GM21381 (cell line): ENCODE data around the gene PYGB.
"Not testable (repeated sequence)": the region's sequence is repeated elsewhere in the genome, so short reads cannot be mapped to it uniquely, and the experiment has no call there.

Experiments used
- ATAC-seq: cut with Tn5 transposase; IDR thresholded peaks from one replicate; pipeline ENCODE4 v1.9.1; 2021; ENCODE audit warnings: mild to moderate bottlenecking, moderate library complexity; ENCODE audit not compliant: unreplicated experiment

PYGB gene

DNA sequence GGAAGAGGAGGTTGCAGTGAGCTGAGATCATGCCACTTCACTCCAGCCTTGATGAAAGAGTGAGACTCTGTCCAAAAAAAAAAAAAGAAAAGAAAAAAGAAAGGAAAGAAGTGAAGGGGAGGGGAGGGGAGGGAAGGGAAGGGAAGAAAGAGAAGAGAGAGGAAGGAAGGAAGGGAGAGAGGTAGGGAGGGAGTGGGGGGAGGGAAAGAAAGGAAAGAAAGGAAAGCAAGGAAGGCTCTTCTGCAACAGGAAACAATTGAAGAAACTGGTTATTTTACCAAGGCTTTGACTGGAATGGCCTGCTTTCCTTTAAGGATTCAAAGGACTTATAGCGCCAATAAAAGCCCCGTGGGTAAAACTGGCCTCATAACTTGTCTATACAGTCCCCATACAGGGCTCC is 78.1 kb downstream of the PYGB start:
- ATAC-seq: no peak

DNA sequence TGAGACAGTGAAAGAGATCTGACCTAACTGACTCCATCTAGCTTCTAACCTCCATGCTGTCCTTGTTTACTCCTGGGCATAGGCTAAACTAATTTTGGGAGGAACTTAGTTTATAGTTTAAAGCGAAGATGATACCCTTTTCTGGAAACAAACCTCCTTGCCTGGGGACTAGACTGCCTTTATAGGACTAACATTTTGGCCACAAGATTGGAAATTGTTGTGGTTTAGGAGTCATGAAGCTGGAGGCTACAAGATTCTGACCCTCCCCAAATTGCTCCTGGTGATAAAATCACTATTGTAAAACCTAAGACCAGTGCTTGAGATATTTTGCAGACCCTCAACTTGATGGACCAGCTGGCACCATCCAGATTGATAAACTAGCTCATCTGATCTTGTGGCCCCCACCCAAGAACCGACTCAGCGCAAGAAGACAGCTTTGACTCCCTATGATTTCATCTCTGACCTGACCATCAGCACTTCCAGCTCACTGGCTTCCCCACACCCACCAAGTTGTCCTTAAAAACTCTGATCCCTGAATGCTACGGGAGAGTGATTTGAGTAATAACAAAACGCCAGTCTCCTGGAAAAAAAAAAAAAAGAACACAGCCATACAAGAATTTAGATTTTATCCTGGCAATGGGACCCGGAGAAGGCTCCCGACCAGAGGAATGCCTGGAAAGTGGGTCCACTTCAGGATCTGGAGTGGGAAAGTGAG is 79.8 kb downstream of the PYGB start:
- no peak for ATAC-seq

DNA sequence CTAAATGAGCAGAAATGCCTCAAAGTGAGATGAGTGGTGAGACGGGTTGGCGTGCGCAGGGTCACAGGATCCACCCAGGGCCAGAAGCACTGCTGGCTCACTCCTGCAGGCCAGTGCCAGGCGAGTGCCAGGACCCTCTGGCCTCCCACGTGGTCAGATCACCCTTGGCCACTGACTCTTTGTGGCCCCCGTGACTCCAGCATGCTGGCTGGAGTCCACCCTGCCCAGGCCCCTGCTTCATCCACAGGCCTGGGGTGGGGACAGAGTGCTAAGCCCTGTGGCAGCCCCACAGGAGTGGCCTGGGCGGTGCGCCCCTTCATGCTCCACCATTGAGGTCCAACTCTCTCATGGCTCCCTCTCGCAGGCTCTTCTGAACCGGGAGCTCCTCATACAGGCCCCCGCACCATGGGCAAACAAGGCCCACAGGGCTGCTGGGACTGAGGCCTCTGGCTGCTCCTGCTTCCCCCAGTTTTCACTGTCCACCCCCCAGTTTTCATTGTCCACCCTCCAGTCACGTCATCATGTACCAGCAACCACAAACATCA is 81.1 kb downstream of the PYGB start:
- no peak for ATAC-seq

DNA sequence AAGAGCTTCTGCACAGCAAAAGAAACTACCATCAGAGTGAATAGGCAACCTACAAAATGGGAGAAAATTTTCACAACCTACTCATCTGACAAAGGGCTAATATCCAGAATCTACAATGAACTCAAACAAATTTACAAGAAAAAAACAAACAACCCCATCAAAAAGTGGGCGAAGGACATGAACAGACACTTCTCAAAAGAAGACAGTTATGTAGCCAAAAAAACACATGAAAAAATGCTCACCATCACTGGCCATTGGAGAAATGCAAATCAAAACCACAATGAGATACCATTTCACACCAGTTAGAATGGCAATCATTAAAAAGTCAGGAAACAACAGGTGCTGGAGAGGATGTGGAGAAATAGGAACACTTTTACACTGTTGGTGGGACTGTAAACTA is 87.1 kb downstream of the PYGB start:
- ATAC-seq: not testable (repeated sequence)

DNA sequence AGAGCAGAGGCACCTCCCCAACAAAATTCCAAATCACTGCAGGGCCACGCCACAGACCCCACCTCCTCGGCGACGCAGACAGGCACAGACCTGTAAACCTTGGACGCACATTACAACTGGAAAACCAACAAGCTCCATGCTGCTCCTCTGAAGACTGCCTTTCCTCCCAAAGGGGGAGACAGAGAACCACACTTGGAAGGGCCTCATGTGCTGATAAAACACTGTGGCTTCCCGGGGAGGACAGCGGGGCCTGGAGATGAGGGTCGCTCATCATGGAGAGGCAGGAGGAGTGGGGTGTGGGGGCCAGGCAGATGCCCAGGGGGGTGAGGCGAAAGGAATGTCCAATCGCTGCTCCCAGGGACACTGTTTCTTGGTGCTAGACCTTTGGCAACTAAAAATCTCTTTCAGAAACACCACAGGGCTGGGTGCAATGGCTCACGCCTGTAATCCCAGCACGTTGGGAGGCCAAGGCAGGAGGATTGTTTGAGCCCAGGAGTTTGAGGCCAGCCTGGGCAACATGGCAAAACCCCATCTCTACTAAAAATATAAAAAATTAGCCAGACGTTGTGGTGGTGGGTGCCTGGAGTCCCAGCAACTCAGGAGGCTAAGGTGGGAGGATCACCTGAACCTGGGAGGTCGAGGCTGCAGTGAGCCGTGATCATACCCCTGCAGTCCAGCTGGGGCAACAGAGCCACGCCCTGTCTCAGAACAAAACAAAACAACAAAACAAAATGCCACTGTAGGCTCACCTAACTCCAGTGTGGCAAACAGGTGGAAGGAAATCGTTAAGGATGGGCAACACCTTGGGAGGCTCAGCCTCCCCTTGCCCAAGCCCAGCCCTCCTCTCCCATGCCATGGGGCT is 88.9 kb downstream of the PYGB start:
- no peak for ATAC-seq

DNA sequence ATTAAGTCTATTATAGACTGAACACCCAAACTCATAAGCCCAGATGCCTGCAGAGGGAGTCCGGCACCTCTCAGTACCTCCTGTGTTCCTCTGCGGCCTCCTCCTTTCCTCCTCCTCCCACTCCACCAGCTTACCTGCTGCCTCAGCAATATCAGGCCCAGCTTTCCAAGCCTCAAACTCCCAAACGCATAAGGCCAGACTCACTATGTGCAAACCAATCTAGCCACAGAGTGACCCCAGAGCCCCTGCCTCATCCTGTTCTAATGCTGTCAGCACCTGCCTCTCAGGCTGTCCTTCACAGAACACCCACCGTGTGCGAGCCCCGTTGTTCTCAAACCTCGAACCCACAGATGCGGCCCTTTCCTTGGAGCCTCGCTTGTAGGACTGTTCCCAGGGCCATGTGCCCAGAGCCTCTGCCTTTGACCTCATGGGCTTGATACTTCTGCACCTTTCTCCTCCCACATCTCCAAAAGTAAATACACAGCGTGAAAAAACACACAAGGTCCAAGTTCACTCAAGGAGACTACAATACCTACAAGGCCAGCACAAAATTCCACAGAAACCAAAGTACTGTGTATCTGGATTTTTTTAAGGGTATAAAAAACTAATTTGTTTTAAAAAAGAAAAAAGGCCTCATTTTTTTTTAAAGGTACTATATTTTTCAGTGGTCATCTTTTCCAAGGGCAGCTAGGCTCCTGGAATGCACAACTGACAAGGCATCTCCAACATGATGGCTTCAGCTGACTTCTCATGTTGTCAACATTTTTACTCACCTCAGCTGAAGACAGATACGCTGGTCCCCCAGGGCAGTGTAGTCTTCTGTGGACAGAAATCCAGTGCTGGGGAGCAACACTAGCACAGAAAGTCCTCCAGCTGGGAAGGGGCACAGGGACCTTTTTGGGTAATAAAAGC is 90.5 kb downstream of the PYGB start:
- no peak for ATAC-seq

DNA sequence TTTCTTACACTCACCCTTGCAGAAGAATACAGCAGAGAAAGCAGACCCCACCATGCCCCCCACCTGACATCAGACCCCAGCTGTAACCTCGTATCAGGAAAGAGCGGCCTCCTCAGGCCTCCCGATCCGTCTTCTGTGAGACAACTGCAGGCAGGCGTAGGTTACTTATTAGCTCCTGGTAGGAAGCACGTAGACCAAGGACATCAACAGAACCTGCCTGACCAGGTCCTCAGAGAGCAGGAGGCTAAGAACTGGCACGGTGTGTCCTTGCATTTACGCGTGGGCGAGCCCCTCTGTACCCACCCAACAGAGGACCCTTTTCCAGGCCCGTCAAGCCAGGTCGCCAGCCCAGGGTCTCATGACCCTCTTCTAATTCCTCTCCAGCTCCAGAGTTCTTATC is 91.7 kb downstream of the PYGB start:
- ATAC-seq: no peak

DNA sequence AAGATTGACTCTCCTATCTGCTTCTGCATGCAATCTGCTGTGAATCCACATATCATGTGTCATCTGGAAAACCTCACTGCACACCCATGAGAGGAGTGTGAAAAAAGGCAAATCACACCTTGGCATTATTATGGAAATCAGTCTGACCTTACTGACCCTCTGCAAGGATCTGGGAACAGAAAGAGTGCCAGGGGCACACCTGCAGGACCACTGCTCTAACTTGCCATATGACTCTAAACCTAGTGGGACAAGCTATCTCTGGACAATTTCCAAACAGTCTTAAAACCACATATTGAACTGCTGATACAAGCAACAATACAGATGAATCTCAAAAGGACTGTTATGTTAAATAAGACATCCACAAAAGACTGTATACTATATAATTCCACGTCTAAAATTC is 92.5 kb downstream of the PYGB start:
- ATAC-seq: no peak

DNA sequence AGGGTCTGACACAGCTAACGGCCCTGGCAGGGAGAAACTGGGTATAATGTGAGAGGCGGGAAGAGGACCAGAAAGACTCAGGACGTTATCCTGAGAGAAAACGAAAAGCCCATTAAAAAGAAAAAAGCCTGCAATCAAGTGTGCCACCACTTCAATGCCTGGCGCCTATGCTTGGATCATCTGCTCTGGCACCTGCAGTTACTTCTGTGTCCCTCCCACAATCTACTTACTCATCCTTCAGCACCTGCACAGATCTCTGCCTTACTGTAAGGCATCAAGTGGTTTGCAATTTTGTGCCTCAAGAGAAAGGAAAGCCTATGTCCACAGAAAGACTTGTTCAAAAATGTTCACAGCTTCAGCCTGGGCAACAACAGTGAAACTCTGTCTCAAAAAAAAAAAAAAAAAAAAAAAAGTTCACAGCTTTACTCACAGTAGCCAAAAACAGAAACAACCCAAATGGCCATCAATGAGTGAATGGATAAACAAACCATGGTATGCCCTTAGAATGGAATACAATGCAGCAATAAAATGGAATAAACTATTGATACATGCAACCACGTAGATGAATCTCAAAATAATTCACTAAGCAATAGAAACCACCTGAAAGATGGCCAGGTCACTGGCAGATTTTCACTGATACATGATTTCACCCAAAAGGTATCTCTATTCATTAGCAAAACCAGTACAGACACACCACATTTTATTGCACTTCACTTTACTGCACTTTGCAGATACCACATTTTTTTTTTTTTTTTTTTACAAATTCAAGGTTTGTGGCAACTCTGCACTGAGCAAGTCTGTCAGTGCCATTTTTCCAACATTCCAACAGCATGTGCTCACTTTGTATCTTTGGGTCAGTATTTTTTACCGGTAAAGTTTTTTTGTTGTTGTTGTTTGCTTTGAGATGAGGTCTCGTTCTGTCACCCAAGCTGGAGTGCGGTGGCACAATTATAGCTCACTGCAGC is 94.1 kb downstream of the PYGB start:
- ATAC-seq: no peak

DNA sequence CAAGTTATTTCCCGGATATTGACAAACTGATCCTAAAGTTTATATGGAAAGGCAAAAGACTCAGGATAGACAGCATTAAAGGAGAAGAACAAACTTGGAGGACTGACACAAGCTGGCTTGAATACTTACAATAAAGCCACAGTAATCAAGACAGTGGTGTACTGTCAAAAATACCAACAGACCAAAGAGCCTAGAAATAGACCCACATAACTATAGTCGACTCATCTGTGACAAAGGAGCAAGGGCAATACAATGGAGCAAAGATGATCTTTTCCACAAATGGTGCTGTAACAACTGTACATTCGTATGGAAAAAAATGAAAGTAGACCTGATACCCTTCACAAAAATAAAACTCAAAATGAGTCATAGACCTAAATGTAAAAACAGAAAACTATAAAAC is 96.7 kb downstream of the PYGB start:
- no peak for ATAC-seq

DNA sequence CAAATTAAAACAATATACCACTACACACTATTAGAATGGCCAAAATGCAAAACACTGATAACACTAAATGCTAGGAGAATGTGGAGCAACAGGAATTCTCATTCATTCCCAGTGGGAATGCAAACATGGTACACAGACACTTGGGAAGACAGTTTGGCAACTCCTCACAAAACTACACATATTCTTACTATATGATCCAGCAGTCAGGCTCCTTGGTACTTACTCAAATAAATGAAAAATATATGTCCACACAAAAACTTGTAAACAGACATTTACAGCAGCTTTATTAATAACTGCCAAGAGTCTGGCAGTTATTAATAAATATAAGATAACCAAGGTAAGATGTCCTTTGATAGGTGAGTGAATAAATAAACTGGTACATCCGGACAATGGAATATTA is 97.8 kb downstream of the PYGB start:
- ATAC-seq: no peak

DNA sequence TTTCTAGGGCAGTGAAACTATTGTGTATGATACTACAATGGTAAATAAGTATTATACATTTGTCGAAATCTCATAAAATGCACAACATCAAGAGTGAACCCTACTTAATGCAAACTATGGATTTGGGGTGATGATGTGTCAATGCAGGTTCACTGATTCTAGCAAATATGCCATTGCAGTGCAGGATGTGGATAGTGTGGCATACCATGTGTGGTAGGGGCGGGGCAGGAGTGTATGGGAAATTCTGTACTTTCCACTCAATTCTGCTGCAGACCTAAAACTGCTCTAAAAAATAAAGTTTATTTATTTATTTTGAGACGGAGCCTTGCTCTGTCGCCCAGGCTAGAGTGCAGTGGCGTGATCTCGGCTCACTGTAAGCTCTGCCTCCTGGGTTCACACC is 98.5 kb downstream of the PYGB start:
- ATAC-seq: no peak
